Activated T-cell treated with anti-CD3 and anti-CD28 coated beads for 48 hours (primary cell): ENCODE results near the gene TMEM43.

Experiments
- DNase-seq: peaks from one replicate; pipeline ENCODE4 v3.0.0-alpha.2; 2020; ENCODE audit warnings: low read depth

Gene TMEM43

DNA sequence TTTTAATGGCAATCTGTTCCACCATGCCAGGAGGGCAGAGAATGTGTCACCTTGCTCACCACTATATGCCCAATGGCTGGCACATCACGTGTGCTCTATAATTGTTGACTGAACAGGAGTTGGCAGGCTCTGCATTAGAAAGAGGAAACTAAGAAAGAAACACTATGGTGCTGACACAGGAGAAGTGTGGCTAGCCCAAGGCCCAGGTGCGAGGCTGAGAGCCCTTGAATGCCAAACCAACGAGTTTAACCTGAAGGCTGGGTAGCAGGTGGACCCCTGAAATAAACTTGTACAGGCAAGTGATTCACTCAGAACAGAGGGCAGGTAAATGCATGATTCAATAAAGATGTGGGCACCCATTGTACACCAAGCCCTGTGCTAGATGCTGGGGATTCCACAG is 2.6 kb upstream of the TMEM43 start:
- no peak for DNase-seq

DNA sequence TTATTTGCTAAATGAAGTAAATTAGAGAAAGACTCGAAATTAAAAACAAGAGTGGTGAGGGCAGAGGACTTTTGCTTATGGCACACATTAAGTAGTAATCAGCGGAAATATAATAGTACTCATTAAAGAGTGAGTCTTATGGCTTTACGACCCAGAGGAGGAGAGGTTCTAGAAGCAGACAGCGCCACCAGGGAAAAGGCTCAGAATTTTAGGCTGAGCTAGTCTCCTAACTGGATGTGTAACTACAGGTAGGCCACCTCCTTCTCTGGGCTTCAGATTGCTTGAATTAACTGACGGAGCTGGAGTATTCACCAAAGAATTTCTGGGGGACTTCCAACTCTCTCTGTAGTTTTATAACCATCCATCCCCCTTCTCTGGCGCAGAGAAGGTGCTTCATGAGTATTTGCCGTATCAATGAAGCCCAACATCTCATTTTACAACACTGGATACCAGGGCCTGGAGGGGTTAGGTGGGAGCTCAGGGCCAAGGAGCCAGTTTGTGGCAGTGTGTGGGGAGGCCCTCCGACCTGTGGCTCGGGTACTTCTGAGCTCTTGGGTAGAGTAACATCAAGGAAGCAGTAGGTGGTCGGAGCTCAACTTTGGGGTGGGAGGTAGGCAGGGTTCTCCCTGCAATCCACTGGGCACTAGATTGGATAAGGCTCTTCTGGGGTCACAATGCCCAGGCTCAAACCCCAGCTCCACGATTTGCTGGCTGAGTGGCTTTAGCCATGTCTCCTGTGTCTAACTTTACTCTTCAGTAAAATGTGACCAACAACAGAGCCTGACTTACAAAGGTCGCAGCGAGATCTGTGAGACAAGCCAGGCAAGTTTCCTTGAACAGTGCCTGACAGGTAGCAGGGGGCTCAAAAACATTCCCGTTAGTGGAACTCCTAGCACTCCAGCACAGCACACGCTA is 1.3 kb upstream of the TMEM43 start:
- DNase-seq = no peak

GRCh38 chr3:14124223-14124614 is 633 bp upstream of the TMEM43 start:
- peak; percentile 48 for DNase-seq

DNA sequence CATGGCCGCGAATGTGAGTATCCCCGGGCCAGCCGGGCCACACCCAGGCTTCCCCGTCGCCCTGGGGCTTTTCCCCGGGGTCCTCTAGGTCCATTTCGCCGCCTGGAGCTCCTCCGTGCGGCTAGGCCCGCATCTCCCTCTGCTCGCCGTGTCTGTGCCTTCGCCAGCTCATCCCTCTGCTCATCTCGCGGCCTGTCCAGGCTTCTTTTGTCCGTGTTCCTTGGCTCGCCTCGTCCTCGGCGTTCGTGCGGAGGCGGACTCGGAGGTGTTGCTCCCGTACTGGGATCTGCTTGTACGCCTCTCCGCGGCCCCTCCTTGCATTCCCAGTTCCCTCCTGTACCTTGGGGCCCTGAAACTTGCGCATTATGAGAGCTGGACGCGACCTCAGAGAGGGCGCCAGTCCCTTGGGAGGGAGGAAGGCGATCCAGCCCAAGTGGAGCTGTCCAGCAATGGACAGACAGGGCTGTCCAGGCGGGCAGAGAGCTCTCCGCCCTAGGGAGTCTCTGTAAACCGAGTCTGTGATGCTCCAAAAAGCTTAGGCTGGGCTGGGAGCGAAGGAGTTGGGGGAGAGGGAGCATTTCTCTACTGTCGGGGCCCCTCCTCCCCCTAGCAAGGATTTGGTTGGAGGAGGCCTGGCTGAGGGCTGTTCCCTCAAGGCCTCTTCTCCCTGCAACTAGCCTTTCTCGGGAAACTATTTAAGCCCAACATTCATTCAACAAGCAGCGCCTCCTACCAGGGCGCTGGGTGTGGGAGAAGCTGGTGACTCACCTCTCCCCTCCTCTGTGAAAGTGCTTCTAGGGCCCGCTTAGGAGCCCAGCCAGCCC is 553 bp downstream of the TMEM43 start:
- peak; percentile 59 for DNase-seq

GRCh38 chr3:14126017-14126886 is 1.4 kb downstream of the TMEM43 start:
- DNase-seq = no peak

DNA sequence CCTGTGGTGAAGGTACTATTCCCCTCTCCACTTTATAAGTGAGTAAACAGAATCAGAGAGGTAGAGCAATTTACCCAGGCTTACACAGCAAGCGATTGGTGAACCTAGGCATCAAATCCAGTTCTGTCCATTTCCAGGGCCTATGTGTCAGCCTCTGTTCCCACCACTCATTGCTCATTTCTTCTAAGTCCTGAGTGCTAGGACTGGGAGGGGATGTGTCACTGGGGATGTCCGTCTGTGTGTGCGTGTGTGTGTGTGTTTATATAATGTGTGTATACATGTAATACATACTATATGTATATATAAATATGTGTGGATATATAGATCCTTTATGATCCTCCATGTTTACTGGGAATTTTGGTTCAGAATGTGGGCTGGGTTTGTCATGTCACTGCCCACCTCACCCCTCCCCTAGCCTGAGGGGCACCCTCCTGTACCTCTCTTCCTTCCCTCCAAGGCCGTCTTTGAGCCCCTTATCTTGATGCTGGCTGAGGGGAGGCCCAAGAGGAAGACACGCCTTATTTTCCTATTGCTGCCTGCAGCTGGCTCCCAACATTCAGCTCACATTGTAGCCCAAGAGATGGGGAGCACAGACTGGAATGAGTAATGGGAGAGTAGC is 2.1 kb downstream of the TMEM43 start:
- DNase-seq = no peak

GRCh38 chr3:14127516-14128161 is 2.8 kb downstream of the TMEM43 start:
- no peak for DNase-seq

GRCh38 chr3:14128724-14129123 is 3.9 kb downstream of the TMEM43 start:
- DNase-seq = no peak

DNA sequence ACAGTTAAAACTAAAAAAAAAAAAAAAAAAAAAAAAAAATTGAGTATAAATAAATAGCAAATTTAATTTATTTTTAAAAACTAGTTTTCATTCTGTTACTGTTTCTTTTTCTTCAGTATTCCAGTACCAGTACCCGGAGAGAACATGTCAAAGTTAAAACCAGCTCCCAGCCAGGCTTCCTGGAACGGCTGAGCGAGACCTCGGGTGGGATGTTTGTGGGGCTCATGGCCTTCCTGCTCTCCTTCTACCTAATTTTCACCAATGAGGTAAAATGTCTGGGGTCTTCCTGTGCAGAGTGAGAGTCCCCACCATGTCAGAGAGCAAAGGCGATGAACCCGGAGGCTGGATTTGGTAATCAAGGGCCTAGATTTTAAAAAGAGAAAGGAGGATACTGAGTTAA is 4.4 kb downstream of the TMEM43 start:
- DNase-seq = no peak

- DNase-seq = no peak
Measured at GRCh38 chr3:14130230-14130629, 5.4 kb downstream of the TMEM43 start.

- no peak for DNase-seq
Measured at GRCh38 chr3:14130707-14131106, 5.9 kb downstream of the TMEM43 start.

DNA sequence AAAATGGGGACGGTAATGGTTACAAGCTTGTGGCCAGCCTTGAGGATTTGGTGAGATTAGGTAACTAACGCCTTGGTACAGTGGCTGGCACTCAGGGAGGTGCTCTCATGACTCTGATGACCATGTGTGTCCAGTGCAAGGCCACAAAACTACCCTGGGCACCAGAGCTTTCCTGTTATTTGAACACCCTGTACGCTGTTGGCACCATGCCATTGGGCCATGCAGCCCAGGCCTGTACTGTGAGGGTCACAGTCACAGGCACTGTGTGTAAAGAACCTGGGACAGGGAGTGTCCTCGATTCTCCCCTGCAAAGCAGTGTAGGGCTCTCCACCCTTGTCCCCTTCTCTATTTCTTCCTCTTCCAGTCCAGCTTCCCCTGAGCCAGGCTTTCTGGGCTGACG is 6.3 kb downstream of the TMEM43 start:
- DNase-seq = no peak

- no peak for DNase-seq
Measured at GRCh38 chr3:14132120-14132519, 7.3 kb downstream of the TMEM43 start.

GRCh38 chr3:14132689-14133088 is 7.8 kb downstream of the TMEM43 start:
- DNase-seq = no peak

- DNase-seq = no peak
Measured at GRCh38 chr3:14133188-14133800, 8.4 kb downstream of the TMEM43 start.

- no peak for DNase-seq
Measured at GRCh38 chr3:14133876-14134275, 9.0 kb downstream of the TMEM43 start.

- no peak for DNase-seq
Measured at GRCh38 chr3:14134291-14134690, 9.4 kb downstream of the TMEM43 start.

DNA sequence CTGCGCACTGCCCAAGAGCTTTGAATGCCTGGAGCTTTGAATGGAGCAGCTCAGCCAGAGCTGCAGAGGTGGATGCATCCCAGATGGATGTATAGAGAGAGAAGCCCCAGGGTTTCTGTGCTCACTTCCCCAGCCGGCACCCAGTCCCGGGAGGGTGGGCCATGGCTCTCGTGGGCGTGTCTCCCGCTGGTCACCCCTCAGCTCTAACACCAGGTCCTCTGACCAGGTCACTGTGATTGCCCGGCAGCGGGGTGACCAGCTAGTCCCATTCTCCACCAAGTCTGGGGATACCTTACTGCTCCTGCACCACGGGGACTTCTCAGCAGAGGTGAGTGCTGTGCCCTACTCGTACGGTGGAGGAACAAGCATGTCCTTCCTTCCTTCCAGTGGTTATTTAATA is 10.7 kb downstream of the TMEM43 start:
- DNase-seq = no peak

GRCh38 chr3:14137004-14137403 is 12.2 kb downstream of the TMEM43 start:
- no peak for DNase-seq

- no peak for DNase-seq
Measured at GRCh38 chr3:14137445-14137844, 12.6 kb downstream of the TMEM43 start.
